Stimulated activated CD4-positive, alpha-beta T cell treated with anti-CD3 and anti-CD28 coated beads, Interleukin-2, amount 100 ng/mL, for 24 hours (primary cell): ENCODE data around the gene IFNA21.
"Not testable (repeated sequence)": the region's sequence is repeated elsewhere in the genome, so short reads cannot be mapped to it uniquely, and the experiment has no call there.

ENCODE experiments used
- DNase-seq, 2 donors: peaks; one replicate each; pipeline ENCODE4 v3.0.0-alpha.2; 2020

IFNA21 gene

GRCh38 chr9:21166560-21166959 is at the start of gene IFNA21:
TSS of gene IFNA21 (minus strand) at chr9:21166660. CDS start at chr9:21166612, 48 bp downstream.
- DNase-seq, result not testable (repeated sequence)

GRCh38 chr9:21213411-21214326 is 47.2 kb upstream of the IFNA21 start:
- DNase-seq, result not testable (repeated sequence)

DNA sequence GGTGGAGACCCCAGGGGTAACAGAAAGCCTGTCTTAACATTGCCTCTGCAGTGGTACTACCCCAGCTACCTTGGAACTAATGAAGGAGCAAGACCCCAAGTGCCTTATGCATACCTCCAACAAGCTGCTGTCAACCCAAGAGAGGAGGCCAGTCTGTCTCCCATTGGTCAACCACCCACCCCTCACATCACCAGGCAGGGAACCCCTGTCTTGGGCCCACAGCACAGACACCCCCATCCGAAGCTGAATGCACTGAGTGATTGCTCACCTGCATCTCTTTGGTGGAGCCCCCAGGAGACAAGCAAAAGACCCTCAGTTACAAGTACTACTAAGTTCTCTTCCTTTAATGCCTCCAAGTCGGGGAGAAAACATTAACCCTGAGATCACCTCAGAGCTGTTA is 45.7 kb upstream of the IFNA21 start:
- DNase-seq, result not testable (repeated sequence)

GRCh38 chr9:21210782-21211181 is 44.3 kb upstream of the IFNA21 start:
- not testable (repeated sequence) for DNase-seq

DNA sequence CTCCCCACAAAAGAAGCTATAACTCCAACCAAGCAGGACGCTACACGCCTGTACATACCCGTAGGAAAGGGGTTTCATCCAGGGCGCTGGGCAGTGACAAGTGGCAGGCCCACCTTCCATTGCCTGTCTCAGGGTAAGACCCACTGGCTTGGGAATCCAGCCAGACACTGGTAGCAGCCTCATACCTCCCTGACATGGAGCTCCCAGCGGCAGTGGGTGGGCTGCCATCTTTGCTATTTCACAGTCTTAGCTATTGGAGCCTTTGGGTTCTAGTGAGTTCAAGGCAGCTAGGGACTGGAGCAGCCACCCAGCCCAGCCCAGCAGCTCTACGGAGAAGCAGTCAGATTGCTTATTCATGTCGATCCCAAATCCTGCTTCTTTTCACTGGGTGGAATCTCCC is 43.9 kb upstream of the IFNA21 start:
- DNase-seq, result no peak

GRCh38 chr9:21207043-21207442 is 40.6 kb upstream of the IFNA21 start, which contains the start of gene IFNA10:
TSS of gene IFNA10 (minus strand) at chr9:21207143. CDS start at chr9:21207097, 46 bp downstream.
- DNase-seq, result not testable (repeated sequence)

- no peak for DNase-seq
Measured at GRCh38 chr9:21205204-21205603, 38.7 kb upstream of the IFNA21 start.

DNA sequence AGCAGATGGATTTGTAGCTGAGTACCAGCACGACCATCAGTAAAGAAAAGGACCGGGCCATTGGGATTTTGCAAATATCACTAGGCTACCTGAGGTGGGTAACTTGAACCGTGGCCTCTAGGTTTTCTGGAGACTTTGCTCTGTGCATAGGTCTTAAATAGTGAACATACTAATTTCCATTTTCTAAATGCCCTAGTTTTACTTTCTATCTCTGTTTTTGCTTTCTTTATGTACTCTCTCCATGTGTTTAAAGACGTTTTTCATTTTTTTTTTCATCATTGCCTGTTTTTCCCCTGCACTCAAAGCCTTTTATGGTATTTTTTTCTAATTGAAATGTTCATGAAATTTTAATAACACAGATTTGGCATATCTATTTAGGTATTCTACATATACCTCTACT is 35.6 kb upstream of the IFNA21 start, which contains the start of gene IFNA7:
Gene IFNA7, minus strand, starts transcription at position 101 of the 400 bp plus-strand sequence. Its CDS starts 40 bp downstream, at position 61.
- not testable (repeated sequence) for DNase-seq

DNA sequence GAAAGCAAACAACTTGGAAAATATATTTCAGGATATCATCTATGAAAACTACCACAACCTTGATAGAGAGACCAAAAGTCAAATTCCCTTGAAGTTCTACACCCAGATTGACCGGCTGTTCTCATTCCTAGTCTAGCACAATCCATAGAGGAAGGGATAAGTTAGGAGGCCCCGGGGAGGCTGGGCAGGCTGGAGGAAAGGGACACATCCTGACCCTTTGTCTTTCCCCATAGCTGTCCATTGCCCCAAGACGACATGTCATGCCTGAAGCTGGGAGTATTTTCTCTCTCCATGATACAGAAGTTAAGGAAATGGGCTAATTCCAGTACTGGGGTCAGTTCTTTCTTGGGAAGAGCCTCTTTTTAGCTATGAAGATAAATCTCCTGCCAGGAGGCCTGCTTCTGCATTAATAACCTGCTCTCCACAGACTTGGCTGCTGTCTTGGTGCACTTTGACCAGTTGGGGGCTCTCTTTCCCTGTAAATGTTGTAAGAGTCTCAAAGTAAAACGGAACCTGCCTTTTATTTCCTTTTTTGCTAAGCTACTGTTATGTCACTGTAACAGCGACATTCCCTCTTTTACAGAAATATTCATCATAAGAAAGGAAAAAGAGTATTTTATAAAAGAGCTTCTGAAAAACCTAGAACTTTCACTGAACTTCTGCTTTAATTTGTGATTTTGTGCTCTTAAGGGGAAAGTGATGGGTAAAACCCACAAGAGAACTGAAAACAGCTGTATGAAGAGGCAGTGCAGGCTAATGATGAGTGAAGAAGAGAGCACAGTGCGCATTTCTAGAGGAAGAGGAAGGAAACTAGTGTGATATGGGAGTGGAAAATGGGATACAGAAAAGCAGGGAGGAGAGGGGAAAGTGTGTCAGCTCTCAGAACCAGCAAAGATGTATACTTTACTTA is 28.7 kb upstream of the IFNA21 start:
- peak; percentile 22 to 34 for DNase-seq

DNA sequence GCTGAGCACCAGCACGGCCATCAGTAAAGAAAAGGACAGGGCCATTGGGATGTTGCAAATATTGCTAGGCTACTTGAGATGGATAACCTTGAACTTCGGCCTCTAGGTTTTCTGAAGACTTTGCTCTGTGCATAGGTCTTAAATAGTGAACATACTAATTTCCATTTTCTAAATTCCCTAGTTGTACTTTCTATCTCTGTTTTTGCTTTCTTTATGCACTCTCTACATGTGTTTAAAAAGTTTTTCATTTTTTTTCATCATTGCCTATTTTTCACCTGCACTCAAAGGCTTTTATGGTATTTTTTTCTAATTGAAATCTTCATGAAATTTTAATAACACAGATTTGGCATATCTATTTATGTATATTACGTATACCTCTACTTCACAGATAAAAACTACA is 21.0 kb upstream of the IFNA21 start, which contains the start of gene IFNA4:
Gene IFNA4, minus strand, starts transcription at position 101 of the 400 bp plus-strand sequence. Its CDS starts 56 bp downstream, at position 45.
- DNase-seq, result not testable (repeated sequence)

DNA sequence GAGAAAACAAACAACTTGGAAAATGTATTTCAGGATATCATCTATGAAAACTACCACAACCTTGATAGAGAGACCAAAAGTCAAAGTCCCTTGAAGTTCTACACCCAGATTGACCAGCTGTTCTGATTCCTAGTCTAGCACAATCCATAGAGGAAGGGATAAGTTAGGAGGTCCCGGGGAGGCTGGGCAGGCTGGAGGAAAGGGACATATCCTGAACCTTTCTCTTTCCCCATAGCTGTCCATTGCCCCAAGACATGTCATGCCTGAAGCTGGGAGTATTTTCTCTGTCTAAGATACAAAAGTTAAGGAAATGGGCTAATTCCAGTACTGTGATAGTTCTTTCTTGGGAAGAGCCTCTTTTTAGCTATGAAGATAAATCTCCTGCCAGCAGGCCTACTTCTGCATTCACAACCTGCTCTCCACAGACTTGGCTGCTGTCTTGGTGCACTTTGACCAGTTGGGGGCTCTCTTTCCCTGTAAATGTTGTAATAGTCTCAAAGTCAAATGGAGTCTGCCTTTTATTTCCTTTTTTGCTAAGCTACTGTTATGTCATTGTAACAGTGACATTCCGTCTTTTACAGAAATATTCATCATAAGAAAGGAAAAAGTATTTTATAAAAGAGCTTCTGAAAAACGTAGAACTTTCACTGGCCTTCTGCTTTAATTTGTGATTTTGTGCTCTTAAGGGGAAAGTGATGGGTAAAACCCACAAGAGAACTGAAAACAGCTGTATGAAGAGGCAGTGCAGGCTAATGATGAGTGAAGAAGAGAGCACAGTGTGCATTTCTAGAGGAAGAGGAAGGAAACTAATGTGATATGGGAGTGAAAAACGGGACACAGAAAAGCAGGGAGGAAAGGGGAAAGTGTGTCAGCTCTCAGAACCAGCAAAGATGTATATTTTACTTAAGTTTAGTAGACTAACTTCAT is 16.6 kb upstream of the IFNA21 start:
- peak in 1 of 2 donors; percentile 11 for DNase-seq

DNA sequence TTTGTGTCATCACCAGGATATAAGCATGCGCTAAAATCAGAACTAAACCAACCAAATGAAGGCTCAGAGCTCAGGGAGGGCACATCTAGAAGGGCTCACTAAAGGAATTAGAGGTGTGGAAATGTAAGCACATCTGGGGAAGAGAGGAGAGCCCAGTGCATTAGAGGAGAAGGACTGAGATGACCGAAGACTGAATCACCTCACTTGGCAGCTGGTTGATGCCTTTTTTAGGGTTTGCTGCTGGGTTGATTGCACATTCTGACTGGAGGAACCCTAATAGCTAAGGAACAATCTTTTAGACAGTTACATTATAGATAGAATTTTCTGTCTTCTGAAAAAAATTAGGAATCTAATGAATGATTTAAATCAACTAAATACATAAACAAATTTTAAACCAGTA is 8.2 kb upstream of the IFNA21 start:
- DNase-seq, result no peak

DNA sequence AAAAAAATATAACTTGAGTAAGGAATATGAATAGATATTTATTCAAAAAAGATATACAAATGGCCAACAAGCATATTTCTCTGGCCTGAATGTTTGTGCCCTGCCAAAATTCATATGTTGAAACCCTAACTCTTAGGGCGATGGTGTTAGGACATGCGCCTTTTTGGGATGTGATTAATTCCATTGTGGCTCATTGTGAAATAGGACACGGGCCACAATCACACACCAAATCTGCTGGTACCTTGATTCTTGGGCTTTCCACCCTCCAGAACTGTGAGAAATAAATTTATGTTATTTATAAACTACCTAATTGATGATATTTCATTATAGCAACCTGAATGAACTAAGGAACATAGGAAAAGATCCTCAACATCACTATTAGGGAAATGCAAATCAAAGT is 5.7 kb upstream of the IFNA21 start:
- DNase-seq, result no peak

DNA sequence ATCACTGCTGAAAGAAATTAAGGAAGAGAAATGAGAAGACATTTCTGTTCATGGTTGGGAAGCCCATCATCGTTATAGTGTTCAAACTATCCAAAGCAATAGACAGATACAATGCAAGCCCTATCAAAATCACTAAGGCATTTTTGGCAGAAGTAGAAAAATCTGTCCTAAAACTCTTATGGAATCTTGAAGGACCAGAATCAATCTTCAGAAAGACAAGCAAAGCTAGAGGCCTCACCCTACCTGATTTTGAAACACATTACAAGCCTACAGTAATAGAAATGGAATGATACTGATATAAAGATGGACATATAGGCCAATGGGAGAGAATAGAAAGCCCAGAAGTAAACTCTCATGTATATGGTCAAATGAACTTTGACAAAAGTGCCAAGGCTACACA is 4.9 kb upstream of the IFNA21 start:
- no peak for DNase-seq

- DNase-seq, result no peak
Measured at GRCh38 chr9:21165516-21165915, 944 bp downstream of the IFNA21 start.

- DNase-seq, result peak in 1 of 2 donors; percentile 7
Measured at GRCh38 chr9:21160178-21160577, 6.3 kb downstream of the IFNA21 start.

- DNase-seq, result no peak
Measured at GRCh38 chr9:21155501-21155900, 11.0 kb downstream of the IFNA21 start.

DNA sequence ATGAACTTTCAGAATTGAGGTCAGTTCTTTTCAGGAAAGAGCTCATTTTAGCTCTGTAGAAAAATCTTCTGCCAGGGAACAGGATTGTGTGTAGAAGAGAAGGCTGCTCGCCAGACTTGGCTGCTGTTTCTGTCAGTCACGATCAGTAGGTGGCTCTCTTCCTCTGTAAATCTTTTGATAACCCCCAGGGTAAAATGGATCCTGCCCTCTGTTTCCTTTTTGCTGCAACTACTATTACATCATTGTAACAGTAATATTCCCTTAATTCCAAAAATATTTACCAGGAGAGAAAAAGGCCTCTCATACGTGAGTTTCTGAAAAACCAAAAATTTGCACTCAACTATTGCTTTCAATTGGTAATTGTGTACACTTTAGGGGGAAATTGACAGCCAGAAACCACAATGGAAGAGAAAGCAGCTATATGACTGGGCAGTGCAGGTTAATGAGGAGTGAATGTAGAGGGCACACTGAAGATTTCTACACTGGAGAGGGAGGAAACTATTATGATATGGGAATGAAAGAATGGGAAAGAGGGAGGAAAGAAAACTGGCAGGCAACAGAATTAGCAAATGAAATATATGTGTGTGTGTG is 12.3 kb downstream of the IFNA21 start:
- DNase-seq, result no peak

DNA sequence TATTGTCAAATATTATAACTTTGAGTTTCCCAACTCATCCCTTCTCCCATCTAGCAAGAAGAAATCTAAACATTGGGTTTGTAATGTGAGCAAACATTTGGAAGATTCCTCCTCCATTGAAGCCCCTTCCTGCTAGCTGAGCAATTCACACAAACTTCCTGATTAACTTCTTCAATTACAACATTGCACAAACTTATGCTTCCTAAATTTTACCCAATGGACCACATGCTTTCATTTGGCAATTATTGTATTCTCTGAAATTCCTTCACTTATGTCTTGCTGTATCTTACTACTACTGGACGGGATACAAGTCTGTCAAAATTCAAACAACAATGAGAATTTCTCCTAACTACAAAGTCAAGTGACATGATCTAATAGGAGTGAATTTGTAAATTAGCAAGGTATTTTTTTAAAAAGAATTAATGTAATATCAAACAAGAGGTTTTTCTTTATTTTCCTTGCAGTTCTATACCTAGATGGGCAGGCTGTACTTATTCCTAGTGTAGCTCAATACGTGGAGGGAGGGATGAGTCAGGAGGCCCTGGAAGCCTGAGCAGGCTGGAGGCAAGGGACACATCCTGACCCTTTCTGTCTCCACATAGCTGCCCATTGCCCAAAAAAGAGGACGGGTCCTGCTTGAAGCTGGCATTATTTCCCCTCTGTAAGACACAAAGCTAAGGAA is 13.0 kb downstream of the IFNA21 start:
- DNase-seq, result no peak

- DNase-seq, result no peak
Measured at GRCh38 chr9:21144603-21145002, 21.9 kb downstream of the IFNA21 start.

DNA sequence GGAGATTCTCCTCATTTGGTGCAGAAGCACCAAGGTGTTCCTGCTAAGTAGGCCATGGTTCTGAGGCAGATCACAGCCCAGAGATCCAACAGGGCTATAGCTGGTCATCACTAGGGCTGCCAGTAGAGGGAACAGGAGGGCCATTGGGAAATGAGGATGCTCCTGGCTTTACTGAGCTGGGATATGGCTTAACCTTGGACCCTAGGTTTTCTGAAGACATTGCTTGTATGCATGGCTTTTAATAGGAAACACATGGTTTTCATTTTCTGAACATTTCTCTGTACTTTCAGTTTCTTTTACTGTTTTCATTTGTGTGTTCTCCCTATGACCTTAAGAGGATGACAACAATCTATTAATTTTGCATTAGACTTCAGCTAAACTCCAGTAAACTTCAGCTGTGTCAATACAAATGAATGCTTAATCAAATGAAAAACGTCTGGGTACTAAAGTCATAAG is 25.0 kb downstream of the IFNA21 start, which contains the start of gene IFNW1:
Gene IFNW1, minus strand, starts transcription at position 406 of the 456 bp plus-strand sequence. Its CDS starts 262 bp downstream, at position 144.
- no peak for DNase-seq
